NCI-H1694 (cell line): ENCODE results near the gene PDLIM4.

Source experiments
- DNase-seq: peaks from one replicate; lab custom pipeline; 2025; lab: John Stamatoyannopoulos, UW

PDLIM4 gene

DNA sequence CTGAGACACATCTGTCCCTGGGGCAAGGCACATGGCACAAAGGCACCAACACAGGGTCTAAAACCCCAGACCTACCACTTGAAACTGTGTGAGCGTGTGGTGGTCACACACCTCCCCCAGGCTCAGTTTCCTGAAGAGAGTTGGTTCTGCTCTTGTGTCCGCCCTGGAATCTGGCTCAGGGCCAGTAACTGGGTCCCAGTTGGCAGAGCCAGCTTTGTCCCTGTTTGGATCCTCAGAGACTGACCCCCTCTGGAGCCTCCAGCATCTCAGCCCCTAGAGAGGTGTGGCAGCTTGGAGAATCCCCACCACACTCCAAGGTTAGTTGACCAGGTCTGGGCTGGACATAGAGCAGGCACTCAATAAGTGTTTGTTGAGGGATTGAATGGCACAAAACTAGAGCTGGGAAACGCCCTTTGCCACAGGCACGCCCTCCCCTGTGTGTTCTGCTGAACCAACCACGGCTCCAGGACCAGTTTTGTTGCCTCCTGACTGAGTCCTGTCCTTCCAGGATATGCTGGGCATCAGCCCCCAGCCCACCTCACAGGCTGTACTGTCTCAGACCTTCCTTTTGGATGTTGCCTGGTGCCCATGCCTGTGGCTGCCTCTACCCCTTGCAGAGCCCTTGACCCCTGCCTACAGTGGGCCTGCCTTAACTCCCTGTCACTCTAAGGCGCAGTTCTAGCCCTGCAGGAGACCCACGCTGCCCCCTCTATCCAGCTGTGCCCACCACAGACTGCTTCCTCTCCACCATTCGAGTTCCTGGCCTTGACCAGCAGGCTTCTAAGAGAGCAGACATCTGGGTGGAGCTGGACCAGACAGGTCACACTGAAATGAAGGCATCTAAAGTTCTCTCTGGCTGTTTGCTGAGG is 3.8 kb upstream of the PDLIM4 start:
- DNase-seq = no peak

DNA sequence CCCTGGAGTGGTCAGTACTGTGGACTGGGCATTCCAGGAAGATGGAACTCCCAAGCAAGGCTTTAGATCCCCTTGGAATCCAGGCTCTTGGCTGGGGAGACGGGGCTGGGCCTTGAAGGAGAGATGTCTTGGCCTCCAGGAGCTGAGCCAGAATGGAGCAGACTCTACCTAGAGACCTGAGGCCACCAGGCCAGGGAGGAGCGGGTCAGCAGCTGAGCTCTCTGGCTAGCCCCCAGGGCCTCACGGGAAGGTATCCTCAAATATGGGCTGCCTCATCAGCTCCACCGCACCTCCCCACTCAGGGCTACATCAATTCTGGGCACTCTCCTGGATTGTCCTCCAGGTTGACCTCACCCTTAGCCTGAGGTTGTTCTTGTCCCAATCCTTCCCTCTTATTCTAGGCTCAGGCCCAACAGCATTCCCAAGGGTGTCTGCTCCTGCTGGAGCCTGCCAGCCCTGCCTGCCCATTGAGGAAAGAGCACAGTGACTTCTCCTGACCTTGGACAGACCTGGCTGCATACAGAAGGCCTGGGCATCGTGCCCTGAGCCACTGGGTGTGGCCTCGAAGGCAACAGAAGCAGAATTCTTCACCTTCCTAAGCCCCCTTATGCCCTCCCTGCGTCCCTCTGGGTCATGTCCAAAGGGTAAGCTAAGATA is 3.0 kb upstream of the PDLIM4 start:
- DNase-seq = no peak

DNA sequence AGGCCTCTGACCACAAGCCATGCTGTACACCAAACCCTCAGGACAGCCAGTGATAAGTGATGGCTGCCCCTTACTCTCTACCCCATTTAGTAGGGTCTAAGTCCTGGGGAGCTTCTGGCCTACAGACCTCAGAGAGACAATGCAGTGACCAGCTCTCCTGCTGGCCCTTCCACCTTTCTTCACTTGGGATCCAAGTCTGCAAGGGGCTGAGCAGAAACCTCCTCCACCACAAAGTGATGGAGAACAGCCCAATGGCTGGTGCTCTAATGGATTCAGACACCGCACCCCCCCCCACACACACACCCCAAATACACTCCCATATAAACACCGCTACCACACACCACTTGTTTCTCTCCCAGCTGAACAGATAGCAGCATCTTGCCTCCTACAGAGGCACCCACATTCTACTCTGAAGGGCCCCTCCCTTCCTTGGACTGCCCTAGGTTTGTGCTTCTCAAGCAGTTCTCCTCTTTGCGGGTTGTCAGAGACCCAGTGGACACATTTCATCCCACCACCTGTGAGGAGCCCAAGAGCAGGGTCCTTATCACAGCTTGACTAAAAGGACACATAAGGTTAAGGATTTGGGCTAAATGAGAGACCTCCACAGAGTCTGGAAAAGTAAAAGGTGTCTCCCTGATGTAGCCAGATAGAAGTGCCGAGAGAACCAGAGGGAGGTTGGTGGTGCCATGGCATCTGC is 1.3 kb upstream of the PDLIM4 start:
- no peak for DNase-seq

DNA sequence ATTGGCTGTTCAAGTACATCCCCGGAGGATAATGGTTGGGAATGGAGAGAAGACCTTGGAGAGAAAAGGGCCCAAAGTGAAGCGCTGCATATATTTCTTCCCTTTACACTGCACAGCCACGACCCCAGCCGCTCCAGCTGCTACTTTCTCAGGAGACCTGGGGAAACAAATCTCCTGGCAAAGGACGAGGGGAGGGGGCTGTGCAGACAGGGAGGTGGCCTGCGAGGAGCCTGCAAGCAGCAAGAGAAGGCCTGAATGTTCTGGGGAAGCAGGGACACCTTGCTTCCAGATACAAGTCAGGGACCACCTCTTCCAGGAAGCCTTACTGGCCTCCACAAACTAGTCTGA is 739 bp upstream of the PDLIM4 start:
- no peak for DNase-seq

DNA sequence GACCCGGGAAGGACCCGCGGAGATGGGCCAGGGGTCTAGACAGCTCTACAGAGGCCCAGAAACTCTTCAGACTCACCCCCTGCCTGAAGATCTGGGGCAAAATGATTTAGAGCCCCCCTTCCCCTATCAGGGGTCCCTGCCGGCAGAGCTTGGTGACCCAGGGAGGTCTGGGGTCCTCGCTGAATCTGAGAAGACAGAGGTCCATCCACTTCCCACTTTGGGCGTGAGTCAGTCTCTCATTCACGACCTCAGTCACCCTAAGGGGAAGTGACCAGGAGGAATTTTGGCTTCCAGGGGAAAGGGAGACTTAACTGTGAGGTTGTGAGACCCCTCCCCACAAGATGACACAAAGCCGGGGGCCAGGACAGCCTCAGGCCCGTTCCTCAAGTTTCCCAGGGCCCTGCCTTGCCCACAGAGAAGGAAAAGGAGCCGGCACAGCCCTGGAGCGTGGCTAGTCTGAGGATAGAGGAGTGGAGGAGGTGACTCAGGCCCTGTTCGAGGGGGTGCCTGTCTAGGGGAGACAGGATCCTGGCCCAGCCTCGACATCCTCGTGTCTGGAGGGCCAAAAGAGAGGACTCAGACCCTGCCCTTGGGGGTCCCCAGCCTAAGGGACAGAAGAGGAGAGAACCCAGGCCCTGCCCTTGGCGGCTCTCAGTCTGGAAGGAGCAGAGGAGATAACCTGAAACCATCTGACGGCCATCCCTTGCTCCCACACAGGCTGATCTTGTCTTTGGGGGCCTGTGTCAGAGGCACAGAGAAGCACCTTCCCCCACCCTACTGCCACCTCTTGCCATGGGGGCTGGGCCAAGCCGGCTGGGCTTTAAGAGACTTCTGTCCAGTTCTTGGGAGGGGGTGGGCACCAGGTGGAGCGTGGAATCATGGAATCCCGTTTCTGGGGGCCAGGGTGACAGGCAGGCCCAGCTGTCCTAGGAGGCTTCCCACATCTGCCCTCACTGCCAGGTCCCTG is 889 bp downstream of the PDLIM4 start:
- no peak for DNase-seq

DNA sequence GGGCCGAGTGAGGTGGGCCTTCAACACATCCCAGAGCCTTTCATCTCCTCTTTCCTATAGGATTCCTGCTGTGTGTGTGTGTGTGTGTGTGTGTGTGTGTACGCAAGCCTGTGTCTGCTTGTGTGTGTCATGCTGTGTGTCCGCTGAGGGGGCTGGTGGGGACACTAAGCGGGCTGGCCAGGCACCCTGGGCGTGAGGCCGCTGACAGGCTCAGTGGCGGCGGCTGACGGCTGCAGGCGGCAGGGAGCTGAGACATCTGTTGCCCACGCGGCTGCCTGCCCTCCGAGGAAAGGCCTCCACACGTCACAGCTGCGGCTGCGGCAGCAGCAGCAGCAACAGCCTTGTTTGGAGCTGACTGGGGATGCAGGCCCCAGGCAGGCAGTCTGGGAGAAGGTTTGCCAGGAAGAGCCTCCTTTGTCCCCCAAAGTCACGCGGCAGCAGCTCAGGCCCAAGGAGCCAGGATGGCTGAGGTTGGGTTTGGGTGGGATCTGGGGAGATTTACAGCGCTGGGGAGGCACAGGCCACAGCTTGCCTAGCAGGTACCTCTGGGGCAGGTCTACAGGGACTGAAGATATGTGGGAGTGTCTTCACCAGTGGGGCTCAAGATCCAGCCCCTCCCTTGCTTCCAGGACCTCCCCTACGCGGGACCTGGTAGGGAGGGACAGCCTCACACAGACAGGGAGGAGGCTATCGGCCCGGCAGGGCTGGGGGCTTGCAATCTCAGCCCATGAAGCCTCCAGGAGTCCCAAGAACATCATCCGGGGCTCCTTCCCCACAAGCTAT is 1.8 kb downstream of the PDLIM4 start:
- DNase-seq = no peak

DNA sequence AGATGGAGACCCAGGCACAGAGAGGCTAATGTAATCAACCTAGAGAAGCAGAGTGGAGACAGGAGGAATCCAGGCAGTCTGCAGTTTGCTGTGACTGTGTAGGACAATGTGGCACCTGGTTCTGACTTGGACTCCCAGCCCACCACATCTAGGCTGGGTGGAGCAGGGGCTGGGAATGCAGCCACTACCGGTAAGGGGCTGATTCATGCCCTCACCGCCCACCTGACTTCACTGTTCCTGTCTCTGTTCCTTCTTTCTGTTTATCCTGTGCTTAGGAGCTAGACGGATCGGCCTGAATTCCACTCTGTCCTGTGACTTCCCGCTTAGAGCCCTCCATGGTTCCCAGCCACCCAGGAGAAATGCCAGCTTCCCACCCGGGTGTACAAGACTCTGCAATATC is 2.6 kb downstream of the PDLIM4 start:
- DNase-seq = no peak

DNA sequence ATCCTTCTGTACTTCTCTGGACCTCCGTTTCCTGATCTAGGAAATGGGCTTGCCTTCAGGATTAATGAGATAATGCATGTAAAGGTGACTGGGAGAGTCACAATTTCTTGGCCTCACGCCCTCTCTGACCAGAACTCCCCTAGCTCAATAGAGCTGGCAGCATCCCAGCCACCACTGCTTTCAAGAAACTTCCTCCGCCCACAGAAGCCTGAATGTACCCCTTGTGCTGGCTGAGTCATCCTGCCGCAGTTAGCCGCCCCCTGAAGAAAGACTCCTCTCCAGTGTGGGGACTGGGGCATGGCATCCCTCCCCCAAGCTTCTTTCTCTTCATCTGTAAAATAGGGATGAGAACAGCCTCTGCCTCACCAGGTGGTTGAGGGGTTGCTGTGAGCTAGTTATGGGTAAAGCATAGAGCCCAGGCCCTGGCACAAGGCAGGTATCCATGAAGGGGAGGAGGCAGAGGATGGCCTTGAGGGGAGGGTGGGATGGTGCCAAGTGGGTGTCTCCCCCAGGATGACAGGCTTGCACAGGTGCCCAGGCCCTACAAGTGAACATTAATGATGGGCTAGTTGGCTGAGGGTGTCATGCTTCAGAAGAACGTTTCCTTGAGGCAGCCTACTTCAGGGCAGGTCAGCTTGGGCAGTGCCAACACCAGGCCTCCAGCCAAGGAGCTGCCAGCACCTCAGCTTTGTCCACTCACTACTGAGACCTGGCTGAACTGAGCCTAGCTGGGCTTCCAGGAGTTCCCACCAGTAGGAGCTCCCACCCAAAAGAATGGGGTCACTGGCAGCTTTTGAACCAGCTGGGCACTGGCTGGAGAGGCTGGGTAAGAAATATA is 3.4 kb downstream of the PDLIM4 start:
- DNase-seq = no peak

DNA sequence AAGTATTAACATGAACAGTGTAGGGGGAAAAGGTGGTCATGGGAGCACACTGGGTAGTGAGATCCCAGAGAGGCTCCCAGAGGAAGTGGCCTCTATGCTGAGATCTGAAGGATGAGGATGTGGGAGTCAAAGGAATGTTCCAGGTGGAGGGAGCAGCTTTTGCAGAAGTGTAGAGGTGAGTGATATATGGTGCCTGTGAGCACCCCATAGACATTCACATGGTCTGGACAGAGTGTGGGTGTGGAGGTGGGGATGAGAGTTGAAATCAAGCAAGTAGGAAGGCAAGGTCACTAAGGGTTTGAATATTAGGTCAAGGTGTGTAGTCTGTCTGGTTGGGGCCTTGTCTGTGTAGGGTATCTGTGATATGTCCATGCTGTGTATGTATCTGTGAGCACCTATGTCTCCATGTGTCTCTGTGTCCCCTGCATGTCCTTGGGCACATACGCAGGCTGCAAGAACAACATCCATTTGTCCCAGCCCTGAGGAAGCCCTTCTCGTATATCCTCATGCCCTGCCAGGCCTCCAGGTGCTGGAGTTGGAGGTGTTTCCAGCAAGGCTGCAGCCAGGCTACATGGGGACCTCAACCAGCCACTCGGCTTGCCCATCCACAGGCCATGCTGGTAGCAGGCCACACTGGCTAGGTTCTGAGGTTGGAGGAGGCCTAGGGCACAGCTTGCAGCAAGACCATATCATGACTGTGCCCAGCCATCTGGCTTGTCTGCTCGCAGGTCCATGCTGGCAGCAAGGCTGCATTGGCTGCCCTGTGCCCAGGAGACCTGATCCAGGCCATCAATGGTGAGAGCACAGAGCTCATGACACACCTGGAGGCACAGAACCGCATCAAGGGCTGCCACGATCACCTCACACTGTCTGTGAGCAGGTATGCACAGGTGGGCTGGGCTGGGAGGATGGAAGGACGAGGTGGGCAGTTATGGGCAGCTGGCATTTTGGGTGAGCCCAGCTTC is 4.7 kb downstream of the PDLIM4 start:
- no peak for DNase-seq

DNA sequence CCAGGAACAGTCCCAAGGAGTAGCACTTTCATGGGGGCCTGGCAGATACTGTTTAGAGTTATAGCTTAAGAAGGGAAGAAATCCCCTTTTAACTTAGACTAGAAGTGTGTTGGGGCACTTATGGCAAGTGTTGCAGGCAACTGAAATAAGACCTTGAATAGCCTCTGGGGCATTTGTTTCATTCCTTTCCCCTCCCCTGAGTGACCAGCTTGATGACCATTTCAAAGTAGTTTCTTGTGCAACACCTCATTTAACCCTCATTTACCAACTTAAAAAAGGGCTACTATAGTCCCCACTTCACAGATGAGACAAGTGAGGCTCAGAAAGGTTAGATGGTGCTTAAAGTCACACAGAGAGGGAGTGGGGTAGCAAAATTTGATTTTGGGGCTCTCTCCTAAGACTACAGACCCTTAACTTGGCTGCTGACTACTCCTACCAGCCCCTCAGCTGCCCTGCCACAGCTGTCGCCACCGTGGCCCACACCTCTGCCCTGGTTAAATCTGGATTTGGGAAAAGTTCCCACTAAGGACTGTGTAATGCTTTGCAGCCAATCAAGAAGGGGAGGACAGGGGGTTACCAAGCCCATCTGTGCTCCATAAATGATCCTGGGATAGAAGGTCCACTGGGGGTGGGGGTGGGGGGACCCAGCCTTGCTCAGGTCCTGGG is 5.5 kb downstream of the PDLIM4 start:
- DNase-seq = no peak

DNA sequence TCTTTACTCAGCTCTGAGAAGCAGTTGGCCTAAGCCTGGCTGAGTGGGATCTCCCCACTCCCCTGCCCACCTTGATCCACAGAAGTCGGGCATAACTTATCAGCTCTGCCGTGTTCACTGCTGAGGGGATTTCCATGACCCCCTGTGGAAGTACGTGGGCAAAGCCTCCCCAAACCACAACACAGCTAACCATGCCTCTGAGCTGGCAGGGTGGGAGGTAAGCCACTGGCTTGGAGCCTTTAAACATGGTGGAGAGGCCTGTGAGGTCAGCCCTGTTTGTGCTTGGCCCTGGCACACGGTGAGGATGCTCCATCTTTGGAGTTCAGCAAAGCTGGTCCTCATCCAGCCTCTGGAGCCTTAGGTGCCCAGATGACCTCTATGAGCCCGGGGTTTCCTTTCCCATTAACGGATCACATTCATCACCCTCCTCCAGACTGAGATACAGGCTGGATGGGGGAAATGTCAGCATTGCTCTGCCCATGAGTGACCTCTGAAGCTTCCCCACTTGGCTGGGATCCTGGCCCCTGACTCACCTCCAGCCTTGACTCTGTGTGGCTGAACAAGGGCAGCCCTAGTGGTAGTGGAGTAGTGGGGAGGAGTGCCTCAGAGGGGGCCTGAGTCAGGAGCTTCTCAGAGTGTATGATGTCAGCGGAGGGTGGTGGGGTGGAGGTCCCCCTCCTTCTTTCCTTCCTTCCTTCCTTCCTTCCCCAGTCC is 6.2 kb downstream of the PDLIM4 start:
- DNase-seq = no peak

DNA sequence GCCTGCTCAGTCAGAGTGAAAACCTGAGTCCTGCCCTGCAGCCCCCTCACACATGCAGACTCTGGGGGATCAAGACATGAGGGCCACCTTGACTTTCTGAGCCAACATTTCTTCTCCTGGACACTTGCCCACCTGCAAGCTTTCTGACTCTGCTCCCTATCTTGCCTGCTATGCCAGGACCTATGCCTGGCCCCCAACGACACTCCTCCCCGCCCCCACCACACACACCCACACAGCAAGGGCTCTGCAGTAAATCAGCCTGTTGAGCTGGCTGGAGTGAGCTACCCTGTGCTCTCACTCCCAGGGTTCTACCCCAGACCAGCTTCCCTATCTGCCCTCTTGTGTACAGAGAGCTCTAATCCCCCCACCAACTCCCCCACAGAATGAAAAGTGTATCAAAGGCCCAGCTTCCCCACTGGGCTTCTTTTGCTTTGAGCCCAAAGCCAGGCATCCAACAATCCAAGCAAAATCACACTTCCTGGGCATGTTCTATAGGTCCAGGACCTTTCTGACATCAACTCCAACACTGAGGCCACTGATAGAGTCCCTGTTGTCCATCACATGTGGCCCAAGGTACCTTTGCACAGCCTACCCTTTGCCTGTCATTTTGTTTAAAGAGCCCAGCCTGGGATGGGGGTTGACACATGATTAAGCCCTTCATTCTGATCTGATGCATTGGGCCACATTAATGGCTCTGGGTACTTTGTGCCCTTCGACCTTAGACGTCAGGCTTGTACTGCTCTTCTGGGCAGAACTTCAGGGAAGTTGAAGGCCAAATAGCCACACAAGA is 7.2 kb downstream of the PDLIM4 start:
- DNase-seq = no peak

DNA sequence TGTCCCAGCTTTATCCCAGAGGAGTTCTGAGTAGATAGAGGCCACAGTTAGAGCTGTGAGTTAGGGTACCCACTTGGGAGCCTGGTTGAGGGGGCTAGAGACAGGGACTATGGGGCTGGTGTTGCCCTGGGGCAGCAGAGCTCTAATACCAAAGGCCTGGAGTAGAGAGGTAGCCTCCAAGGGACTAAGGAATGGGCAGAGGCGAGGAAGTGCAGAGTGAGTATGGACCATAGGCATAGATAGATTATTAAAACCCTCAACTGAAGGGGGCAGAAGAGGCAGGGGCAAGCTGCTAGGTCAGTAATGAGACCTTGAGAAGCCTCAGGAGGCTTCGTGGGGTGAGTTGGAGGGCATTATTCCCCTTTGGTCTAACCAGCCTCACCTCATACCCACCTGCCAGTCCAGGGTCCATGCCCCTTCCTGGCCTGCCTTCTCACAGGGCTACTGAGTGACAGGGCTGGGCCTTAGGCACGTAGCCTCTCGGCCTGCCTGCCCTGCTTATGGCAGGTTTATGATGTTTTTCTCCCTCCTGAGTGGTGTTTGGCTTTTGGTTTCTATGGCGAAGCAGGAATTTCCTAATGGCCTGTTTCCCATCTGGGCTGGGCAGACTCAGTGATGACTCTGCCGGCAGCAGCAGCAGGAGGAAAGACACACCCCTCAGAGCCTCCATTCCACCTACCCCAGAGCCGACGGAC is 8.0 kb downstream of the PDLIM4 start:
- DNase-seq = no peak

DNA sequence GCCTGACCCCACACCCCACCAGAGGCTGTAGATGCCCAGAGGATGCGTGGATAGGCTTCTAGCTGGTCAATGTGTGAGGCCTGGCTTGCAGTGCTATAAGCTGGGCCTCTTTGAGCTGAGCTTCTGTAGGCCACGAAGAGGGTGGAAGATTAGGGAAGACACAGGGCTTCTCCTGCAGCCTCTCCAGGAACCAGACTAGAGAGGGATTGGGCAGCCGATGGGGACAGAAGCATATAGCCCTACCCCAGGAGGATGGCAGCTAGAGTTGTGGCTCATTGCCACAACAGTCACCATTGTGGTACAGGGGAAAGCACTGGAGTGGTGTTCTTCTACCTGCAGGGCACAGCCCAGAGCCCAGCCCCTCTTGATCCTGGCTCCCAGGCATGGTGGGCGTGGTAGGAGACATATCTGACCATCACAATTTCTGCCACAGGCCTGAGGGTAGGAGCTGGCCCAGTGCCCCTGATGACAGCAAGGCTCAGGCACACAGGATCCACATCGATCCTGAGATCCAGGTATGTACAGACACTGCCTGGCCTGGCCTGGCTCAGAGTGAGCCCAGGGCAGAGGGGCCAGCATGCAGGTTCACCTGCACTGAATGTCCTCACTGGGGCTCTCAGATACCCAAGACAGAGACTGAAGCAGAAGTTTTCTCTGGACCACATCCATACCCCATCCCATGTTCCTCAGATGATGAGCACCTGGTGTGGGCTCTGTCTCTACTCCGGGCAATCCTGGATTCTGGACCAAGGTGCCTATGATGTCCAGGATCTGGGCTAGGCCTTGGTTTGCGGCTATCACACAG is 8.7 kb downstream of the PDLIM4 start:
- no peak for DNase-seq

DNA sequence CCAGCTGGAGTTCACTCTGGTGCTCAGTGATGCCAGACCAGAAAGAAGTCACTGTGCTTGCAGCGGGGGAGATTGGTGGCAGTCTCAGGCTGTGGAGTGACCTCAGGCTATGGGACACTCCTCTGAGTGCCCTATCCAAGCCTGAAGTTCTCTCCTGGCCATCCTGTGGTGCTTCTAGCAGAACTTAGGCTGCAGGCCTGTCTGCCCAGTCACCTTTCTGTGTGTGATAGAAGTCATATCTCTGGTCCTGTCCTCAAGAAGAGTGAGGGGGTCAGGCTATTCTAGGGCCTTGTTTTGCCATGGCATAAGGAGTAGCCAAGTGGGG is 9.3 kb downstream of the PDLIM4 start:
- DNase-seq = no peak
